Measurements from ENCODE around the gene ATG4A. TPM values are rescaled to one million over a fixed set of nuclear protein-coding genes. Genes with fewer than 3 reads are reported as not detected.
A peak's percentile ranks its signal among the peaks of the same experiment; 100 is the strongest.

ATG4A gene
- total RNA-seq, 1 experiment from 2014 or later, result 6.4 TPM

GRCh38 chrX:108090491-108091263, 901 bp upstream of the ATG4A start:
- Histone ChIP-seq H2BK20ac (ENCODE audit: low read depth, low read length, poor library complexity, severe bottlenecking) (no peak overlapping the region), H3K9ac (ENCODE audit: extremely low read depth, insufficient read length, low read length) (peak overlapping the region; percentile 98), H3K56ac (ENCODE audit: insufficient read length, low read depth, low read length) (no peak overlapping the region), H3K4me2 (ENCODE audit: insufficient read depth, insufficient read length, low read length) (peak overlapping the region; percentile 96), H3K27me3 (ENCODE audit: insufficient read depth, low read length) (no peaks in the 10 kb centered on the region), H2BK5ac (ENCODE audit: insufficient read length, low read length) (no peak overlapping the region), H3K4me1 (ENCODE audit: insufficient read depth, low read length) (no peaks in the 10 kb centered on the region), H4K91ac (ENCODE audit: insufficient read length, low read depth, low read length) (no peak overlapping the region), H4K20me1 (ENCODE audit: control insufficient read depth, insufficient read depth, insufficient read length) (no peaks in the 10 kb centered on the region), H2AK5ac (ENCODE audit: insufficient read length, low read length) (no peak overlapping the region), H3K79me1 (ENCODE audit: insufficient read depth, low read depth, low read length, poor library complexity, severe bottlenecking) (no peaks in the 10 kb centered on the region), H3K79me2 (ENCODE audit: insufficient read depth, low read length) (no peaks in the 10 kb centered on the region), H2BK12ac (ENCODE audit: insufficient read length, low read depth, low read length) (no peak overlapping the region), H3K23ac (ENCODE audit: insufficient read length, low read depth, low read length) (no peak overlapping the region), H3T11ph (ENCODE audit: low read length) (no peak overlapping the region), H4K5ac (ENCODE audit: insufficient read length, low read depth, low read length) (no peak overlapping the region), H4K8ac (replicated peaks; ENCODE audit: insufficient read length, low read depth, low read length) (no peak overlapping the region), H2BK120ac (ENCODE audit: low read depth, low read length, poor library complexity, severe bottlenecking) (no peak overlapping the region), H3K27ac (ENCODE audit: insufficient read length, low read depth, low read length) (peak overlapping the region; percentile 76), H3K9me3 (ENCODE audit: control insufficient read depth, low read depth, low read length) (no peaks in the 10 kb centered on the region), H3K23me2 (ENCODE audit: insufficient read length, low read depth, low read length, poor library complexity, severe bottlenecking) (peaks cover 6% of the 10 kb centered on the region), H3K14ac (ENCODE audit: insufficient read depth, low read length) (no peak overlapping the region; the same call in 1 of the 2 replicates), H2BK15ac (ENCODE audit: low read depth, low read length) (no peak overlapping the region), H3K18ac (ENCODE audit: insufficient read length, low read depth, low read length) (peak overlapping the region; percentile 40), H2AFZ (ENCODE audit: low read length) (no peak overlapping the region), H3K4ac (ENCODE audit: low read depth, low read length) (no peak overlapping the region)
- H3K36me3 Mint-ChIP-seq (ENCODE audit: insufficient read depth in 1 of 3, low read depth in 3 of 3), result peaks cover 4 to 23% (median 10%) of the 10 kb centered on the region in 3 experiments; a peak in 6 of 7 replicates
- no peaks in the 10 kb centered on the region for H3K27me3 Mint-ChIP-seq (ENCODE audit: low read depth)
- WGBS (ENCODE audit: extremely low coverage, insufficient read length, low lambda C conversion rate), result no CpG with 5 or more reads among the region's 20 CpGs
- no peak overlapping the region for H3K27ac Mint-ChIP-seq
- H3K4me3 Mint-ChIP-seq, result no peak overlapping the region
- H3K4me1 Mint-ChIP-seq, result peaks cover 4 to 5% of the 10 kb centered on the region in 2 experiments
- no peaks in the 10 kb centered on the region for H3K9me3 Mint-ChIP-seq
- TF ChIP-seq CTCF (conservative IDR thresholded peaks at IDR 0.05), result no peak
- DNase-seq, result no peak

Measured in H9 (cell line).